Activated naive CD8-positive, alpha-beta T cell treated with anti-CD3 and anti-CD28 coated beads, Interleukin-2, amount 10 ng/mL, durations not matched to agents 7 days and 5 days (primary cell): ENCODE measurements around the gene KRTAP16-1. TPM values are rescaled to one million over a fixed set of nuclear protein-coding genes. Genes with fewer than 3 reads are reported as not detected.

Experiments used
- ATAC-seq: fragments of 150-1000 bp; cut with Tn5 transposase; one replicate; pipeline ENCODE4 v1.10.0; 2021; ENCODE audit warnings: low read depth, moderate library complexity
- POLR2A ChIA-PET: fragments of 350-600 bp; sonication (Branson Sonifier 250); formaldehyde crosslinking; loops from one replicate; lab custom pipeline; 2021; ENCODE audit warnings: antibody characterized with exemption; lab: Charles Lee
- DNase-seq: peaks from one replicate; pipeline ENCODE4 v3.0.0; 2021
- H3K27ac Mint-ChIP-seq: one replicate; pipeline ENCODE4 v1.8.0; 2022; ENCODE audit warnings: mild to moderate bottlenecking, mixed read lengths
- H3K27me3 Mint-ChIP-seq: one replicate; pipeline ENCODE4 v1.8.0; 2022; ENCODE audit warnings: mild to moderate bottlenecking, moderate library complexity, mixed read lengths
- H3K36me3 Mint-ChIP-seq: one replicate; pipeline ENCODE4 v1.8.0; 2021; ENCODE audit warnings: mild to moderate bottlenecking, mixed read lengths
- H3K4me1 Mint-ChIP-seq: one replicate; pipeline ENCODE4 v1.8.0; 2021; ENCODE audit warnings: mixed read lengths
- H3K4me3 Mint-ChIP-seq: one replicate; pipeline ENCODE4 v1.8.0; 2022; ENCODE audit warnings: mild to moderate bottlenecking, moderate library complexity, mixed read lengths
- H3K9me3 Mint-ChIP-seq: one replicate; pipeline ENCODE4 v1.8.0; 2021; ENCODE audit warnings: mixed read lengths
- total RNA-seq, 2 experiments: library from RNA; stranded (reverse); gene quantifications; one replicate each; pipeline ENCODE4 v1.2.3, GENCODE V29; 2021

The KRTAP16-1 gene
- total RNA-seq, 2 experiments from 2014 or later, result not detected

DNA sequence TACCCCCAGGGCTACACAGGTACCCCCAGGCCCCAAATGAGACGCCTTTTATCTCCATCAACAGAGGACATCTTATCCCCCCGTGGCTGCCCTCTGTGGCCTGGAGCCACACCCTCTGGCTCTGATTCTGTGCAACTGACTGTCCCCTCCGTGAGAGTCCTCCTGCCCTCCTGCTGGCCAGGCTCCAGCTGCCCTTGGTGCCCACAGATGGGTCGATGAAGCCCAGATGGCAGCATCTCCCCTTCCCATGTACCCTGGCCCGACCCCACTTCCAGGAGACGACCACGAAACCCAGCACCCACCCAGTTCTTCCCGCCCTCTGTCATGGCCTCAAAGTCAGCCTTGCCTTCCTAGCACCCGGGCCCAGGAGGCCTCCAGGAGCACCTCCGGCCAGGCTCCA, 16.0 kb upstream of the KRTAP16-1 start:
- DNase-seq (no peak), ATAC-seq (no peak)
- Mint-ChIP-seq H3K4me3 (no peak overlapping the region), H3K27ac (no peak overlapping the region), H3K36me3 (peaks cover under 1% of the 10 kb centered on the region), H3K4me1 (peaks cover 2% of the 10 kb centered on the region), H3K9me3 (peaks cover 2% of the 10 kb centered on the region), H3K27me3 (no peaks in the 10 kb centered on the region)
- POLR2A ChIA-PET, result no interaction called here

DNA sequence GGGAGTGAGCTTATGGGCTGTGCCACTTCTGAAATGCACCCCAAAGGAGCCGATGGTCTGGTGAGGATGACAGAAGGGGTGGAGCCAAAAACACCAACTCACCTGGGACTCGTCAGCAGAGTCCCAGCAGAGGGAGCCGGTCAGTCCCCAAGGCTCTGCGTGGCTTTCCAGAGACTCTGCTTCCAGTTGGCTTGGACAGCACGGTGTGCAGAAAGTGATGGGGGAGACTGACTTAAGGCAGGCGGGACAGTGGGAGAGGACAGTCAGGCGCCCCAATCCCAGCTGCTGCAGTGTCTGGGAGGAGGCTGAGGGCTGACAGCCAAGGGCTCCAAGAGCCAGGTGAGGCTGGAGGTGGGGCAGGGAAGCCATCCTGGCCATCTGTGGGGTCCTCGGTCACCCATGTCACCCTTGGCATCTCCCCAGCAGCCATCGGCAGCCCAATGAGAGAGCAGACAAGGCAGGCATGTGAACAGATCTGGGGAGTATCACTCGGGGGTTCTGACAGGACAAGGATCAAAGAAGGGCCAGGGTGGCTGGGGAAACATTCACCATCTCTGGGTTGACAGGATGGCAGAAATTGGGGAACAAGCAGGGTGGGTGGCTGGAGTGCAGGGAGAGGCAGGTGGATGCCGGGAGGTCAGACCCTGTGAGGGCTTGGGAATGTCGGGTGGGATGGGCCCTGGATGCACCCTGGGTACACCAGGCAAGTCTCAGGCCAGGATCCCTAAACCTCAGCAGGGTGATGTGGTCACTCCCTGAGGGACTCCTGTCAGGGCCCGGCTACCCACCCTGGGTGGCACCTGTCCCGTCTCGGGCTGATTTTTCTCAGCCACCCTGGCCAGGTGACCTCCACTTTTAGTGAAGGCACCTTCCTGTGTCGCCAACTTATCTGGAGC, 15.3 kb upstream of the KRTAP16-1 start:
- no peak overlapping the region for H3K27ac Mint-ChIP-seq
- peaks cover 4% of the 10 kb centered on the region for H3K9me3 Mint-ChIP-seq
- H3K4me3 Mint-ChIP-seq, result no peak overlapping the region
- peaks cover 3% of the 10 kb centered on the region for H3K36me3 Mint-ChIP-seq
- peaks cover 2% of the 10 kb centered on the region for H3K4me1 Mint-ChIP-seq
- ATAC-seq (no peak), DNase-seq (no peak)
- H3K27me3 Mint-ChIP-seq, result no peaks in the 10 kb centered on the region
- POLR2A ChIA-PET, result no interaction called here

DNA sequence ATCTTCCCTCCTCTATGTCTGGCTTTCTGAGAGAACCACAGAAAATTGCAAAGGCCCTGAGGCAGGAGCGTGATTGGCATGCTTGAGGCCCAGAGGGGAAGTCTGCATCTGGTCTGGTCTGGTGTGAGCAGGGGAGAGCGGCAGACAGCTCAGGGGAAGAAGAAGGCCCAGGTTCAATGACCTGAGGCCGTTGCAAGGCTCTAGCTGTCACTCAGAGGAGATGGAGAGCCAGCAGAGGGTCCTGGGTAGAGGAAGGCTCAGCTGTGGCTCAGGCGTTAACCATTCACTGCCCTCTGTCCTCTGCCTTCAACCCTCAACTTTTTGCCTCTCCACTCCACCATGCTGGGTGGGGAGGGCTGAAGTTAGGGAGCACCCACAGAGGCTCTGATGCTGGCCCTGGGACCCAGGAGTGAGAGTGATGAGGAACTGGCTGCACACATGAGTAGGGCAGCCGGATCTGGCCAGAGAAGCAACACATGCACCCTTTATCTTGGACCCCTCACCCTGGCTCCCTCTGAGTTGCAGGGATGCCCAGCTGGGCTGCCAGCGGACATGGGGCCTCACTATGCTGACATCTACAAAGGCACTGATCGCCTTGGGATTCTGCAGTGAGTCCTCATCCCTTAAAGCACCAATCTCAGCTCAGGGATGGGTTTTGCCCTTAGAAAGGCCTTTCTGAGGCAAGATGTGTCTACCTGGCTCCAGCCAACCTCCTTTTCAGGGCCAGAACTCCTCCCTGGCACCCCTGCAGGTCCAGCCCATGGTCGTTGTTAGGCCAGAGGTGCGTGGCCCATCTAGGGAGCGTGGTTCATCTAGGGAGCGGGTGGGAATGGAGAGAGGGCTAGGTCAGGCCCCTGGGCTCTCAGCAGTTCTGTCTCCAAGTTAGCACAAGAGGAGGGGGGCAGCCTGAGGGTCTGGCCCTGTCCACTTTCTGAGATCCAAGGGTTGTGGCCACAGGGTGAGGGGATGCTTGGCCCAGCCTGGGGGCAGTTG, 14.1 kb upstream of the KRTAP16-1 start:
- H3K4me3 Mint-ChIP-seq, result no peak overlapping the region
- no peak for DNase-seq

DNA sequence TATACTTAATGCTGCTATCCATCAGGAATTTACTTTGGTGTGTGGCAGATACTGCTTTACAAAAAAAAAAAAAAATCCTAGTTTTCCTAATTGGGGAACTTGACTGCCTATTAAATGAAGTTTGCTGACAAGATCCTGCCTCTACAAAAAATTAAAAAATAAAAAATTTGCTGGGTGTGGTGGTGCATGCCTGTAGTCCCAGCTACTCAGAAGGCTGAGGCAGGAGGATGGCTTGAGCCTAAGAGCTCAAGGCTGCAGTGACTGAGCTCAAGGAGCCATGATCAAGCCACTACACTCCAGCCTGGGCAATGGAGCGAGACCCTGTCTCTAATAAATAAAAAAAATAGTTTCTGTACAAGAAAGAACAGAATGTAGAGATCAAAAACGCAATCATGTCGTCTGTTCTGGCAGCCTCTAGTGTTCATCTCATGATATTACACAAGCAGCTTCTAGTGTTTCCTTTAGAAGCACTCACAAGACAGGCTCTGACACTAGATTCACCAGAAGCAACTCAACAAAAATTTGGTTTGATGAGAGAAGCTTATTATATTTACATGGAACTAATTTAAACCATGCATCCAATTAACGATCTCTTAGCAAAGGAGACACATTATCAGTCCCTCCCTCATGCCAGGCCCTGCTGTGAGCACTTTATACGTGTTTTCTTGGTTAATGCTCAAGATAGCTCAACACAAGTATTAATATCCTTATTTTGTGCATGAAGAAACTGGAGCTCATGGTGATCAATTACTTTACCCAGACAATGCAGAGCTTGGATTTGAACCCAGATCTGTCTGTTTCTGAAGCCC, 13.2 kb upstream of the KRTAP16-1 start:
- POLR2A ChIA-PET, result no interaction called here
- no peak overlapping the region for H3K4me3 Mint-ChIP-seq
- peaks cover 2% of the 10 kb centered on the region for H3K27me3 Mint-ChIP-seq
- no peak overlapping the region for H3K27ac Mint-ChIP-seq
- peaks cover 3% of the 10 kb centered on the region for H3K36me3 Mint-ChIP-seq
- ATAC-seq (peak; percentile 65), DNase-seq (no peak)
- H3K9me3 Mint-ChIP-seq, result peaks cover 4% of the 10 kb centered on the region
- H3K4me1 Mint-ChIP-seq, result peaks cover 1% of the 10 kb centered on the region

More for the DNA sequence above, 14.1 kb upstream of the KRTAP16-1 start:
- no peak for ATAC-seq
- peaks cover 1% of the 10 kb centered on the region for H3K27me3 Mint-ChIP-seq
- POLR2A ChIA-PET, result no interaction called here
- H3K27ac Mint-ChIP-seq, result peak overlapping the region; percentile 56
- H3K9me3 Mint-ChIP-seq, result peaks cover 4% of the 10 kb centered on the region
- peaks cover 3% of the 10 kb centered on the region for H3K36me3 Mint-ChIP-seq
- H3K4me1 Mint-ChIP-seq, result peaks cover 2% of the 10 kb centered on the region

DNA sequence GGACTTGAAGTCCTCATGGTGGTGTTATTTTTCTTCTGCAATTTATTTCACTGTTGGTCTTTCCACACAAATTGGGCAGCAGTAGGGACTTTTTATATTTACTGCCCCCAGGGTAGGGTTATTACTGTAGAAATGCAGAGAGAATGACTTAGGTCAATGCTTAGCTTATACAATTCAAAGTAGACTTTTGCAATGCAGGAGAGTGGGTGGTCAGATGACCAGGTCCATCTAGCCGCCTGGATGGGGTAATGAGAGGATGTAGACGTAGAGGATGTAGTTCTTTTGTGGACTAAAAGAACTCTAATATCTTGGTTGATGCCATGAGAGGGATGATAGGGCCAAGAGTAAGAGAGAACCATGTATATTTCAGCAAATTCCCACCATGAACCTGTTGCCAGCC, 9.1 kb upstream of the KRTAP16-1 start:
- DNase-seq (no peak), ATAC-seq (no peak)
- POLR2A ChIA-PET, result no interaction called here
- H3K9me3 Mint-ChIP-seq, result peaks cover 4% of the 10 kb centered on the region
- no peak overlapping the region for H3K4me3 Mint-ChIP-seq
- H3K27me3 Mint-ChIP-seq, result peaks cover 2% of the 10 kb centered on the region
- H3K27ac Mint-ChIP-seq, result no peak overlapping the region
- no peaks in the 10 kb centered on the region for H3K4me1 Mint-ChIP-seq
- peaks cover 3% of the 10 kb centered on the region for H3K36me3 Mint-ChIP-seq

DNA sequence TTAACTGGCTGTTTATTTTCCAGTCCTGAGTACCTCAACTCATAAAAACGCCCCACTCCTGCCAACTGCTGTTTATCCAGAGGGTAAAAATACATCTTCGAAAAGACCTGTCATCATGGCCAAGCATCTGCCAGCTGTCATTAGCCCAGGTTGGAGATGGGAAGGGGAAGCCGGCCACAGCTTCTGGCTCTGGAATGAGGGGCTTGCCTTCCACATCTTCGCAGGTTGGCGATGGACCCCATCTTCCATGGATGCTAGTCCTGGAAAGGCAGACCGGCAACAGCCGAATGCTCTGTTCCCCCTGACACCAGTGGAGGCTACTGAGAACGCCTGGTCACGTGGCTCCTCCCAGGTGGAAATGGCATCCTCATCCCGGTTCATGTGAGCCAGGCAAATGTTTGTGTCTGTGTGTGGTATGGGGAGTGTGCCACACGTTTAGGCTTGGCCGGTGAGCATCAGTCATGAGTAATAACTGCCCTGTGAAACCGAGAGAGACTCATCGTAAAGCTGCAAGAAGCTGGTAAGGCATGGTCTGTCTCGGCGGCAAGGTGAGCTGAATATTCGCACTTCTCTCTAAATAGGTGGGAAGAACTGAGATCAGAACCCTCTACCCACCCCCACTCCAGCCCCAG, 6.8 kb upstream of the KRTAP16-1 start:
- POLR2A ChIA-PET, result no interaction called here
- H3K9me3 Mint-ChIP-seq, result peaks cover 4% of the 10 kb centered on the region
- H3K27ac Mint-ChIP-seq, result no peak overlapping the region
- peaks cover 2% of the 10 kb centered on the region for H3K27me3 Mint-ChIP-seq
- ATAC-seq (no peak), DNase-seq (no peak)
- peaks cover 3% of the 10 kb centered on the region for H3K36me3 Mint-ChIP-seq
- H3K4me1 Mint-ChIP-seq, result peaks cover 3% of the 10 kb centered on the region
- no peak overlapping the region for H3K4me3 Mint-ChIP-seq

DNA sequence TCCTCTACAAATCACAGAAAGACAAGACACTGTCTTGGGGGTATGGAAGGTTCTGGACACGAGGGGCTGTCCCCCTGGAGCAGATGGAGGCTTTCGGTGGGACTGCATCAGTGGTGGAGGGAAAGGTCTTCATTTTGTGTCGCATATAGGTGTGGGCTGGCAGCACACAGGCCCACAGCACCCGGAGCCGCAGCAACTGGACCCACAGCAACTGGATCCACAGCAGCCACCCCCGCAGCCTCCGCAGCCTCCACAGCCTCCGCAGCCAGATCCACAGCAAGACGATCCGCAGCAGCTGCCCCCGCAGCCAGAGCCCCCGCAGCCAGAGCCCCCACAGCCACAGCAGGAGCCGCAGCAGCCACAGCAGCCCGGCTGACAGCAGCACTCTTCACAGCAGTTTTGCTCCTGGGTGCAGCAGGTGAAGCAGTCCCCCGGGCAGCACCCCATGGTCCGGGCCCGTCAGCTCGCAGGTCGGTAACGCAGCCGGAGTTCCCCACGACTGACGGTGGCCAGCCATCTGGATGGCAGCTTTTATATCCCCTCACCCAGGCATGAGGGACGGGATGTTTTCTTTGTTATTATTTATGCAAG, 6.2 kb upstream of the KRTAP16-1 start, which contains the start of gene KRTAP17-1:
TSS of gene KRTAP17-1 (minus strand) at position 507 of the 591 bp plus-strand sequence. CDS start at position 447, 60 bp downstream.
- Mint-ChIP-seq H3K4me1 (peaks cover 5% of the 10 kb centered on the region), H3K4me3 (no peak within 1 kb of the TSS), H3K9me3 (peaks cover 2% of the 10 kb centered on the region), H3K27ac (no peak within 1 kb of the TSS), H3K27me3 (peaks cover 2% of the 10 kb centered on the region), H3K36me3 (peaks cover 3% of the 10 kb centered on the region)
- ATAC-seq (no peak), DNase-seq (no peak)
- POLR2A ChIA-PET, result no interaction called here

DNA sequence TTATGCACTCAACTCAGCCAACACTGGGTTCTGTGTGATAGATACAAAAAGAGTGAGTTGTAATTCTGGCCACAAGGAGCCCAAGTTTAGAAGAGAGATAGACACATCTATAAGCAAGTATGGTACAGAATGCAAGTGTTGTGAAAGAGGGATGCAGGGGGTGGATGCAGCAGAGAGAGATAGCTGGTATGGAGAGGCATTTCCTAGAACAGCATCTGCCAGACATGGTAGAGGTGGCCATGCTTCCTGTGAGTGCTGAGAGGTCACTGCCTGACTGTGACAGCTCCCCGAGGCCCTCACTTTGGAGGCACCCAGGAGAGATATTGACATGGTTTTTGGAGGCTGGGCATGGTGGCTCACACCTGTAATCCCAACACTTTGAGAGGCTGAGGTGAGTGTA, 2.0 kb upstream of the KRTAP16-1 start:
- DNase-seq (no peak), ATAC-seq (peak; percentile 21)
- Mint-ChIP-seq H3K27ac (no peak overlapping the region), H3K4me1 (peaks cover 26% of the 10 kb centered on the region), H3K4me3 (no peak overlapping the region), H3K27me3 (peaks cover 2% of the 10 kb centered on the region), H3K36me3 (no peaks in the 10 kb centered on the region), H3K9me3 (no peaks in the 10 kb centered on the region)
- POLR2A ChIA-PET, result no interaction called here

DNA sequence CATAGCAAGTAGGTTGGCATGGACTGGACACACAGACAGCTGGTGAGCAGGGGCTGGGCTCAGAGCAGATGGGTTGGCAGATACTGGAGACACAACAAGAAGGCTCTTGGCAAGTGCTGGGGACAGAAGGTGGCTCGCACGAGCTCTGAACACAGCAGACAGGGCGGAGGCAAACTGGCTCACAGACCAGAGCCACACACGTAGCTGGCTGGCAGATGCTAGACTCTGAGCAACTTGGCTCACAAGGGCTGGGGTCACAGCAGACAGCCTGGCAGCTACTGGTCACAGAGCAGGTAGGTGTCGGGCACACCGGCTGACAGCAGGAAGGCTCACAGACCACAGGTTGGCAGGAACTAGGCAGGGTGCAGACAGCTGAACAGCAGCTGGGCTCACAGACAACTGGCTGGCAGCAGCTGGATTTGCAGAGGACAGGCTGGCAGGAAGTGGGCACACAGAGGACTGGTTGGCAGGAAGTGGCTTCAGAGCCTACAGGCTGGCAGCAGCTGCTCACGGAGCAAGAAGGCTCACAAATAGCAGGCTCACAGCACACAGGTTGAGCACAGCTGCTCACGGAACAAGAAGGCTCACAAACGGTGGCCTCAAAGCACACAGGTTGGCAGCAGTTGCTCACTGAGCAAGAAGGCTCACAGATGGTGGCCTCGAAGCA, 725 bp downstream of the KRTAP16-1 start:
- peak overlapping the region; percentile 78 for H3K27ac Mint-ChIP-seq
- peak overlapping the region; percentile 57 for H3K4me3 Mint-ChIP-seq
- peak; percentile 52 for DNase-seq
- POLR2A ChIA-PET, result no interaction called here
- no peaks in the 10 kb centered on the region for H3K9me3 Mint-ChIP-seq
- peaks cover 26% of the 10 kb centered on the region for H3K4me1 Mint-ChIP-seq
- peaks cover 2% of the 10 kb centered on the region for H3K27me3 Mint-ChIP-seq
- ATAC-seq, result peak; percentile 72
- no peaks in the 10 kb centered on the region for H3K36me3 Mint-ChIP-seq

DNA sequence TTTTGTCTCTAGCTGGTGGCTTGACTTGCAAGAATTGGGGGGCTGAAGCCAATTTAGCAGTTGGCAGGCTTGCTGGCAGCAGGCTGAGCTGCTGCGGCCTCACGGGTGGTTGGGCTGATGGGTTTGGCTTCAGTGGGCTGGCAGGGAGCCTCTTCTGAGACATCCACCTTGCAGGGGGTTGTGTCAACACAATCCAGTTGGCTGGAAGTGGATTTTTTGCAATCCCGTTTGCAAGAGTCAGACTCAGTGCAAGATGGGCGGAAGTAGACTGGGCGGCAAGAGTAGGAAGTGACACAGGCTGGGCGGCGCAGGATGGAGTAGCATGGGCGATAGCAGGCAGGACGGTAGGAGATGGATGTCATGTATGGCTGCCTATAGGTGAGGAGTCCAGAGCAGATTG, 1.5 kb downstream of the KRTAP16-1 start:
- Mint-ChIP-seq H3K27ac (peak overlapping the region; percentile 78), H3K4me3 (no peak overlapping the region), H3K4me1 (peaks cover 26% of the 10 kb centered on the region), H3K9me3 (no peaks in the 10 kb centered on the region), H3K36me3 (no peaks in the 10 kb centered on the region), H3K27me3 (peaks cover 2% of the 10 kb centered on the region)
- ATAC-seq, result no peak
- DNase-seq, result no peak
- POLR2A ChIA-PET, result no interaction called here

DNA sequence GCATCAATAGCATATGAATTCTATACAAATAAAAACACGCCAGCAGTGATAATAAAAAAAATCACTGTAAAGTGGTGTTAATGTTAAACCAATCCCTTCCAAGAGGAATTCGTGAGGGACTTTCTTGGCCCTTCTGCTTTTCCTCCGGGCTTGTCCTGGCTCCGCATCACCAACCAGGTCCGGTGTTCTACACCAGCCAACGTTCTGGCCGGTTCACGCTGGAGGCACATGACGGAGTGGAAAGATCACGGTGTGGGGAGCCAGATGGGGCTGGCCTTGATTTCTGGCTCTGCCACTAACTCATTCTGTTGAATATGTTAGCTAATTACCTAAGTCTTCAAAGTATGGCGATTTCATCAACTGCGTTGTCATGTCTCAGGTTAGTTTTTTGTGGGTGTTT, 5.0 kb downstream of the KRTAP16-1 start:
- no peak for DNase-seq
- Mint-ChIP-seq H3K27ac (no peak overlapping the region), H3K27me3 (no peaks in the 10 kb centered on the region), H3K9me3 (peaks cover 4% of the 10 kb centered on the region), H3K4me3 (no peak overlapping the region), H3K36me3 (no peaks in the 10 kb centered on the region), H3K4me1 (peaks cover 21% of the 10 kb centered on the region)
- POLR2A ChIA-PET, result no interaction called here
- ATAC-seq, result no peak

DNA sequence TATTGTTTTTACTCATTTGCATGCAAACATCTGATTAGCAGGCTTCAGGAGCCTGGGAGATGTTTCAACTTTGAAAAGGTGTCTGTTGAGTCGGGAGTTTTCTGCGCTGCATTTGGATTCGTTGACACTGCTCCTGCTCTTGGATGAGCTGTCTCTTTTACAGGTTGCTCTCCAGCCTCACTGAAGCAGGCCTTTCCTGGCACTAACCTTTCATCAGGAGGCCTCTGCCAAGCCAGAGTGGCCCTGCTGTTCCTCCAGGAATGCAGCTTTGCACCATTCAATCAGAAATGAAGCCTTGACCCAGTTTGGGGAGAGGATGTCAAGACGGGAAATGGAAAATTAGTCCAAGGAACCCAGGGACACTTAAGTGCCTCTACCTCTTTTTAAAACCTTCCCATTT, 6.1 kb downstream of the KRTAP16-1 start:
- Mint-ChIP-seq H3K4me1 (peaks cover 10% of the 10 kb centered on the region), H3K4me3 (no peak overlapping the region), H3K27ac (no peak overlapping the region), H3K36me3 (no peaks in the 10 kb centered on the region), H3K9me3 (peaks cover 4% of the 10 kb centered on the region), H3K27me3 (no peaks in the 10 kb centered on the region)
- POLR2A ChIA-PET, result no interaction called here
- ATAC-seq (no peak), DNase-seq (no peak)
